ENCODE measurements around the gene ADAM11.
"Not testable (repeated sequence)": the region's sequence is repeated elsewhere in the genome, so short reads cannot be mapped to it uniquely, and the experiment has no call there.

The ADAM11 gene

GRCh38 chr17:44796731-44797130 is 37.9 kb downstream of the ADAM11 start:
- no peak for DNase-seq

- no peak for DNase-seq
Measured at GRCh38 chr17:44797802-44798201, 39.0 kb downstream of the ADAM11 start.

GRCh38 chr17:44798356-44798755 is 39.6 kb downstream of the ADAM11 start:
- no peak for DNase-seq

- DNase-seq = no peak
Measured at GRCh38 chr17:44801880-44802279, 43.1 kb downstream of the ADAM11 start.

GRCh38 chr17:44804302-44805089 is 45.7 kb downstream of the ADAM11 start:
- DNase-seq = no peak

GRCh38 chr17:44807093-44807816 is 48.5 kb downstream of the ADAM11 start:
- DNase-seq = no peak

GRCh38 chr17:44807817-44808155 is 49.0 kb downstream of the ADAM11 start:
- no peak for DNase-seq

- DNase-seq = no peak
Measured at GRCh38 chr17:44808156-44808555, 49.4 kb downstream of the ADAM11 start.

- DNase-seq = not testable (repeated sequence)
Measured at GRCh38 chr17:44808656-44809388, 50.0 kb downstream of the ADAM11 start.

- DNase-seq = no peak
Measured at GRCh38 chr17:44812263-44812662, 53.5 kb downstream of the ADAM11 start.

- not testable (repeated sequence) for DNase-seq
Measured at GRCh38 chr17:44818508-44818907, 59.7 kb downstream of the ADAM11 start.

- DNase-seq = no peak
Measured at GRCh38 chr17:44820631-44821212, 61.9 kb downstream of the ADAM11 start.

- DNase-seq = not testable (repeated sequence)
Measured at GRCh38 chr17:44825236-44825635, 66.4 kb downstream of the ADAM11 start.

GRCh38 chr17:44826123-44826790 is 67.5 kb downstream of the ADAM11 start:
- no peak for DNase-seq

- DNase-seq = no peak
Measured at GRCh38 chr17:44827863-44828262, 69.1 kb downstream of the ADAM11 start.

- no peak for DNase-seq
Measured at GRCh38 chr17:44828919-44829522, 70.2 kb downstream of the ADAM11 start.

- DNase-seq = no peak
Measured at GRCh38 chr17:44829523-44830358, 71.0 kb downstream of the ADAM11 start, which contains the start of gene GJC1. Gene GJC1, minus strand, starts transcription at chr17:44830287. Its CDS starts 24,470 bp downstream, at chr17:44805817.

GRCh38 chr17:44830359-44831288 is 71.8 kb downstream of the ADAM11 start:
- DNase-seq = no peak

- DNase-seq = no peak
Measured at GRCh38 chr17:44831371-44831770, 72.6 kb downstream of the ADAM11 start.
